GM10248 (cell line): ENCODE measurements around the gene RELB.

Experiments
- CTCF ChIA-PET: fragments of 300-600 bp; sonication (Branson Sonifier 250); formaldehyde crosslinking; extraction: SDS; loops from one replicate; lab custom pipeline; 2021; ENCODE audit warnings: antibody characterized with exemption; lab: Yijun Ruan, JAX
- POLR2A ChIA-PET: fragments of 350-650 bp; sonication (Branson Sonifier 250); formaldehyde crosslinking; extraction: SDS; loops from one replicate; lab custom pipeline; 2020; ENCODE audit warnings: antibody characterized with exemption; lab: Yijun Ruan, JAX
- DNase-seq: peaks from one replicate; pipeline ENCODE4 v3.0.0; 2012; ENCODE audit errors: extremely low spot score
- TF ChIP-seq, protein P1 (sequence below): IDR thresholded peaks from 2 replicates; pipeline ENCODE4 v1.5.1; 2012; ENCODE audit warnings: mild to moderate bottlenecking, low read depth; ENCODE audit errors: extremely low read depth, missing control alignments, control extremely low read depth

Gene RELB

DNA sequence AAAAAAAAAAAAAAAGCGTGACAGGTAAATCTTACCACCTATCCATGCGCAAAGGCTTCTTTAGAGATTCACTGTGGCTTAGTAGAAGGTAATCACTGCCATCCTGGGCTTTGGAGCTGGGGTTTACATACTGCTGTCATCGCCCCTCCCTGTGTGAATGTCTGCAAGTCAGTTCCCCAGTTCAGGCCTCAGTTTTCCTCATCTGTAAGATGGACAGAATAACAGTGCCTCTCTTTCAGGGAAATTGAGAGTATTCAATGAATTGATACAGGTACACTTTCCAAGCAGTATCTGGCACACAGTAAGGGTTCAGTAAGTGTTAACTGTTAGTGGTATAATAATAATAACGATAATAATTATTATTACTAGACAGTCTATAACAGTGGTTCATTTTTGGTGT lies 2.2 kb downstream of the RELB start:
- POLR2A ChIA-PET: no interaction called here
- DNase-seq: no peak
- TF ChIP-seq, protein P1, sequence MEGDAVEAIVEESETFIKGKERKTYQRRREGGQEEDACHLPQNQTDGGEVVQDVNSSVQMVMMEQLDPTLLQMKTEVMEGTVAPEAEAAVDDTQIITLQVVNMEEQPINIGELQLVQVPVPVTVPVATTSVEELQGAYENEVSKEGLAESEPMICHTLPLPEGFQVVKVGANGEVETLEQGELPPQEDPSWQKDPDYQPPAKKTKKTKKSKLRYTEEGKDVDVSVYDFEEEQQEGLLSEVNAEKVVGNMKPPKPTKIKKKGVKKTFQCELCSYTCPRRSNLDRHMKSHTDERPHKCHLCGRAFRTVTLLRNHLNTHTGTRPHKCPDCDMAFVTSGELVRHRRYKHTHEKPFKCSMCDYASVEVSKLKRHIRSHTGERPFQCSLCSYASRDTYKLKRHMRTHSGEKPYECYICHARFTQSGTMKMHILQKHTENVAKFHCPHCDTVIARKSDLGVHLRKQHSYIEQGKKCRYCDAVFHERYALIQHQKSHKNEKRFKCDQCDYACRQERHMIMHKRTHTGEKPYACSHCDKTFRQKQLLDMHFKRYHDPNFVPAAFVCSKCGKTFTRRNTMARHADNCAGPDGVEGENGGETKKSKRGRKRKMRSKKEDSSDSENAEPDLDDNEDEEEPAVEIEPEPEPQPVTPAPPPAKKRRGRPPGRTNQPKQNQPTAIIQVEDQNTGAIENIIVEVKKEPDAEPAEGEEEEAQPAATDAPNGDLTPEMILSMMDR: no peak
- CTCF ChIA-PET: no interaction called here

DNA sequence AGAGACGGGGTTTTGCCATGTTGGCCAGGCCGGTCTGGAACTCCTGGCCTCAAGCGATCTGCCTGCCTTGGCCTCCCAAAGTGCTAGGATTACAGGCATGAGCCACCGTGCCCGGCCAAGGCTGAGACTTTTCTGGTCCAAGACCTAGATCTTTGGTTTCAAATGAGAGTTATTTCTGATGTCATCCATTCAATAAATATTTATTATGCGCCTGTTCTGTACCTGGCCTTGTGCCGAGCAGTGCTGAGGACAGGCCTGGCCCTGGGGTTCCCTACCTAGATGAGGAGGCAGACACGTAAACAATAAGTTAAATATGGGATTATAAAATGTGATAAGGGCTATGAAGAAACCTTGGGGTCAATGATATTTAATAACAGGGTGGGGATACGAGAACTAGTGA lies 4.5 kb downstream of the RELB start:
- CTCF ChIA-PET: no interaction called here
- TF ChIP-seq, protein P1: no peak

DNA sequence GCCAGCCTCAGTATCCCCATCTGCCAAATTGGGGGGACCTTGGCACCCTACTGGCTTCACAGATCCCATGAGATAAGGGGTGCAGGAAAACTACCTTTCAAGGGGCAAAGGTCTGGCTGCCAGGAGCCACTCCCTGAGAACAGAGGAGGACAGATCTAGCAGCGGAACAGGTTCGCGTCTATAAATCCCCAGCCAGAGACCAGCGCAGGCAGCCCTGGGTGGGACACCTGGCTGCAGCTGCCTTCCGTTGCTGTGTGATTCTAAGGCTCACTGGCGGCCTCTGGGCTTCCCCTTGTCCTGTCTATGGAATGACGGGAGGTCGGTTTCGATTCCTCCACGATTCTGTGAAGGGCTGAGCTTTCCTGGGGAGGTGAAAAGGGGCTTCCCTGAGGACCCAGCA lies 7.3 kb downstream of the RELB start:
- no peak for DNase-seq
- TF ChIP-seq, protein P1: no peak
- CTCF ChIA-PET: interaction anchor here (1.5 kb wide), 1 partner anchor 51 kb away, joined by 3 read pairs; no protein-coding TSS in a partner anchor
- POLR2A ChIA-PET: no interaction called here

More for the DNA sequence above, 4.5 kb downstream of the RELB start:
- POLR2A ChIA-PET: no interaction called here
- no peak for DNase-seq

DNA sequence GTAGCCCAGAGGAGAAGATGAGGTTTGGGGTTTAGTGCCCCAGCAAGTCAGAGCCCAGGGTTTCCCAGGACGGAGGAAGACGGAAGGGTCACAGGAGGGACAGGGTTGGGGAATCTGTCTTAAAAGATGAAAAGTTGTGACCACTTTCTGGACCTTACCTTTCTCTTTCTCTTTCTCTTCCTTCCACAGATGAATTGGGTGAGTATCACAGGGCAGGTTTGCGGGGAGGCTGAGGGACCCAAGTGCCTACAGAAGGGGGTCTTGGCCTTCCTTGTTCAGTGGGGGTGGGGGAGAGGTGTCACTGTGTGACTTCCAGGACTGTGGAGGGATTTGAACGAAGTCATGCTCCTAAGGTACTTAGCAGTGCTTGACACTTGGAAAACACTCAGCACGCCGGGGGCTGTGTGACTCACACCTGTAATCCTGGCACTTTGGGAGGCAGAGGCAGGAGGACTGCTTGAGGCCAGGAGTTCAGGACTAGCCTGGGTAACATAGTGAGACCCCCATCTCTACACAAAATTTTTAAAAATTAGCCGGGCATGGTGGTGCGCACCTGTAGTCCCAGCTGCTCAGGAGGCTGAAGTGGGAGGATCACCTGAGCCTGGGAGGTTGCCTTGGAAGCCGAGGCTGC lies 8.5 kb downstream of the RELB start:
- TF ChIP-seq, protein P1: no peak
- POLR2A ChIA-PET: interaction anchor here (1.6 kb wide), 1 partner anchor 8 kb away, joined by 7 read pairs; no protein-coding TSS in a partner anchor
- CTCF ChIA-PET: interaction anchor here (1.5 kb wide), 1 partner anchor 50 kb away, joined by 3 read pairs; no protein-coding TSS in a partner anchor
- no peak for DNase-seq

DNA sequence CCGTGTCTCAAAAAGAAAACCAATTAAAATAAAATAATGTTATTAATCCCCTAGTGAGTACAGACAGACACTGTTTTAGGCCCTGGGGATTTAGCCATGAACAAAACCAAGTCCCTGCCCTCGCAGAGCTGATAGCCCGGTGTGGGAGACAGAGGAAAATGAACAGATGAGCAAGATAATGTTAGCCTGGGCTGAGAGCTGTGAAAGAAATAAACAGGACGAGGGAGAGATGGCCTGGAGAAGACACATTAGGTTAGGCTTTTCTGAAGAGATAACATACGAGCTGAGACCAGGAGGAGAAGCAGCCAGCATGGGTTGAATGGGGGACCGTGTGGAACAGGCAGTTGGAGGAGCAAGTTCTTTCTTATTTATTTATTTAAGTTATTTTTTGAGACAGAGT lies 9.0 kb downstream of the RELB start:
- no peak for DNase-seq
- CTCF ChIA-PET: interaction anchor here (1.3 kb wide), 1 partner anchor 22 kb away, joined by 3 read pairs; no protein-coding TSS in a partner anchor
- POLR2A ChIA-PET: interaction anchor here (0.7 to 1.6 kb wide), 2 partner anchors 9 to 27 kb away, joined by 3 to 7 read pairs; no protein-coding TSS in a partner anchor
- TF ChIP-seq, protein P1: no peak

DNA sequence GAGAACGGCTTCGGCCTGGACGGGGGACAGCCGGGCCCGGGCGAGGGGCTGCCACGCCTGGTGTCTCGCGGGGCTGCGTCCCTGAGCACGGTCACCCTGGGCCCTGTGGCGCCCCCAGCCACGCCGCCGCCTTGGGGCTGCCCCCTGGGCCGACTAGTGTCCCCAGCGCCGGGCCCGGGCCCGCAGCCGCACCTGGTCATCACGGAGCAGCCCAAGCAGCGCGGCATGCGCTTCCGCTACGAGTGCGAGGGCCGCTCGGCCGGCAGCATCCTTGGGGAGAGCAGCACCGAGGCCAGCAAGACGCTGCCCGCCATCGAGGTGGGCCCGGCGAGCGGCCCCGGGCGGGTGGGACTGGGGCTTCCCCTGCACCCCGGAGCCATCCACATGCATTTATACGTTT lies 10.7 kb downstream of the RELB start:
- DNase-seq: no peak
- POLR2A ChIA-PET: no interaction called here
- TF ChIP-seq, protein P1: no peak
- CTCF ChIA-PET: interaction anchor here (0.8 kb wide), 1 partner anchor 80 kb away, joined by 3 read pairs; no protein-coding TSS in a partner anchor
